ENCODE measurements around the gene AP2A2. TPM values are rescaled to one million over a fixed set of nuclear protein-coding genes. Genes with fewer than 3 reads are reported as not detected.

The AP2A2 gene
- total RNA-seq, 1 donor from 2014 or later: 48.5 TPM

DNA sequence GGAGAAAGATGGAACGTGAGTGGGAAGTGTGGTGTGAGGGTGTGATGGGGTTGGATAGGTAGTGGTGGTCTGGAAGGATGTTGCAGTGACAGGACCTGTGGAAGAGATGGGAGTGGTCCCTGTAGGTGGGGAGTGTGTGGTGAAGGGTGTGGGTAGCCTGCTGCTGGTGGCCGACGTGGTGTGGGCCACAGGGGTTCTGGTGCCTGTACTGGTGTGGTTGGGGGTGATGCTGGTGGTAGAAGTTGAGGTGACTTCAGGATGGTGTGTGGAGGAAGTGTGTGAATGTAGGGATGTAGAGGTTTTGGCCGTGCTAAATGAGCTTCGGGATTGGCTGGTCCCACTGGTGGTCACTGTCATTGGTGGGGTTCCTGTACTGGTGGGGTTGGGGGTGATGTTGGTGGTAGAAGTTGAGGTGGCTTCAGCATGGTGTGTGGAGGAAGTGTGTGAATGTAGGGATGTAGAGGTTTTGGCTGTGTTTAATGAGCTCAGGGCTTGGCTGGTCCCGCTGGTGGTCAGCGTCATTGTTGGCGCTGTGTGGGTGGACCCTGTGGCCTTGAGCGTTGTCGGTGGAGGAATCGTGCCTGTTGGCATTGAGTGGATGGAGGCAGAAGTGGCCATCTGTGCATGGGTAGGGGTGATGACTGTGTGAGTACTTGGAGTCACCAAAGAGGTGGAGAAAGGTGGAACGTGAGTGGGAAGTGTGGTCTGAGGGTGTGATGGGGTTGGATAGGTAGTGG, 91.8 kb downstream of the AP2A2 start:
- TF ChIP-seq, protein P1, sequence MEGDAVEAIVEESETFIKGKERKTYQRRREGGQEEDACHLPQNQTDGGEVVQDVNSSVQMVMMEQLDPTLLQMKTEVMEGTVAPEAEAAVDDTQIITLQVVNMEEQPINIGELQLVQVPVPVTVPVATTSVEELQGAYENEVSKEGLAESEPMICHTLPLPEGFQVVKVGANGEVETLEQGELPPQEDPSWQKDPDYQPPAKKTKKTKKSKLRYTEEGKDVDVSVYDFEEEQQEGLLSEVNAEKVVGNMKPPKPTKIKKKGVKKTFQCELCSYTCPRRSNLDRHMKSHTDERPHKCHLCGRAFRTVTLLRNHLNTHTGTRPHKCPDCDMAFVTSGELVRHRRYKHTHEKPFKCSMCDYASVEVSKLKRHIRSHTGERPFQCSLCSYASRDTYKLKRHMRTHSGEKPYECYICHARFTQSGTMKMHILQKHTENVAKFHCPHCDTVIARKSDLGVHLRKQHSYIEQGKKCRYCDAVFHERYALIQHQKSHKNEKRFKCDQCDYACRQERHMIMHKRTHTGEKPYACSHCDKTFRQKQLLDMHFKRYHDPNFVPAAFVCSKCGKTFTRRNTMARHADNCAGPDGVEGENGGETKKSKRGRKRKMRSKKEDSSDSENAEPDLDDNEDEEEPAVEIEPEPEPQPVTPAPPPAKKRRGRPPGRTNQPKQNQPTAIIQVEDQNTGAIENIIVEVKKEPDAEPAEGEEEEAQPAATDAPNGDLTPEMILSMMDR (conservative IDR thresholded peaks at IDR 0.05; ENCODE audit: low read depth, low read length): no peak
- DNase-seq (ENCODE audit: low read depth): no peak
- no peak overlapping the region for H3K4me3 ChIP-seq (ENCODE audit: low read depth, low read length)

DNA sequence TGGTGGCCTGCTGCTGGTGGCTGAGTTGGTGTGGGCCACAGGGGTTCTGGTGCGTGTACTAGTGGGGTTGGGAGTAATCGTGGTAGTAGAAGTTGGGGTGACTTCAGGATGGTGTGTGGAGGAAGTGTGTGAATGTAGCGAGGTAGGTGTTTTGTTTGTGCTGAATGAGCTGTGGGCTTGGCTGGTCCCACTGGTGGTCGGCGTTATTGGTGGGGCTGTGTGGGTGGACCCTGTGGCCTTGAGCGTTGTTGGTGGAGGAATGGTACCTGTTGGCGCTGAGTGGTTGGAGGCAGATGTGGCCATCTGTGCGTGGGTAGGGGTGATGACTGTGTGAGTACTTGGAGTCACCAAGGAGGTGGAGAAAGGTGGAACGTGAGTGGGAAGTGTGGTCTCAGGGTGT, 92.4 kb downstream of the AP2A2 start:
- no peak overlapping the region for H3K4me3 ChIP-seq (ENCODE audit: low read depth, low read length)

DNA sequence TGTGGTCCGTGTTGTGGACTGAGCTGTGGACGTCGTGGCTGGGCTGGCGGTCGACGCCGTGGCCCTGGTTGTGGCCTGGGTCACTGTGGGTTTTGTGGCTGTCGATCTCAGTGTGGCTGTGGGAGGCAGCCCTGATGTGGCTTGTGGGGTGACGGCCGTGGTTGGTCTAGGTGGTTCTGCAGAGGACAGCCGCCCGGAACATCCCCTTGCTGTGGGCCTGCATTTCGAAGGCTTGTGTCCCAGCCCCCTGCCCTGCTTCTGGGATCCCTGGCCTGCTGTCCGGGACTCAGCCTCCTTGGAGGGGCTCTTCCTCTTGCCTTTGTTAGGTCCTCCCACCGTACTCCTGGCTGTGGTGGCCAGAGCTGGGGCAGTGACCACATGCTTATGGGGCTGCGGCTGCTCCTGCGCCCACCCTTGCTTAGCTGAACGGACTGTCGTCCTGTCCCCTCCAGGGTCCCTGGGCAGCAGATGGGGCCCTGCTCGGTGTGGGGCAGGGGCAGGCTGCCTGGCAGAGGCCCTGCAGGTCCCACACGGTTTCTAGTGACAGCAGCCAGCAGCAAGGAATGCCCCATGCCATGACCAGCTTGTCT, 93.7 kb downstream of the AP2A2 start:
- H3K4me3 ChIP-seq (ENCODE audit: low read depth, low read length): no peak overlapping the region
- no peak for DNase-seq (ENCODE audit: low read depth)
- TF ChIP-seq, protein P1 (conservative IDR thresholded peaks at IDR 0.05; ENCODE audit: low read depth, low read length): no peak

More for the DNA sequence above, 92.4 kb downstream of the AP2A2 start:
- no peak for DNase-seq (ENCODE audit: low read depth)
- TF ChIP-seq, protein P1 (conservative IDR thresholded peaks at IDR 0.05; ENCODE audit: low read depth, low read length): no peak

DNA sequence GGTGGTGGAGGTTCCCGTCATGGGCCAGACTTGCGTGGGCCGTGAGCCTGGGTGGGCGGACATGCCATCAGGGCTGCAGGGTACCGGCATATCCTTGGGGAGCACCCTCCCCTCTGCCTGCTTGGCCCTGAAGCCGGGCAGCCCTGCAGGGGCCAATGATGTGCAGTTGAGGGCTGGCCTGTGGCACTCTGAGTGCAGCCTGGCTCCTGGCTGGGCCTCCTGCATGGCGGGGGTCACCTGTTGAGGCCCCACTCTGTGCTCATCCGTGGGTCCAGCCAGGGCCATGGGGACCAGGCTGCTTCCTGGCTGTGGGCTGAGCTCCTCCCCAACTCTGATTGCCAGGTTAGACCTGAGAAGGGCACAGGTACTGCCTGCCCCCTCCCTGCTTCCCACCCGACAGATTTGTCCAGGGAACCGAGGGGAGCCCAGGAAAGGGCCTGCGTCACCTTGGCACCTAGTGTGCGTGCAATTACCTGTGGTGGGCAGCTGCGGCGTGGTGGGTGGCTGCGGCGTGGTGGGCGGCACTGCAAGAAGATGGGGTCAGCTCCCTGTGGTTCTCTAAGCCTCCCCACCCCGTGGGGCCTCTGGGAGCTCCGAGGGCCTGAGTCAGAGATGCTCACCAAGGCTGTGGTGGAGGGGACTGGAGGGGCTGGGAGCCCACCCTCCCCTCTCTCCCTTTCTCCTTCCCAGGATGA, 94.7 kb downstream of the AP2A2 start:
- TF ChIP-seq, protein P1 (conservative IDR thresholded peaks at IDR 0.05; ENCODE audit: low read depth, low read length): no peak

DNA sequence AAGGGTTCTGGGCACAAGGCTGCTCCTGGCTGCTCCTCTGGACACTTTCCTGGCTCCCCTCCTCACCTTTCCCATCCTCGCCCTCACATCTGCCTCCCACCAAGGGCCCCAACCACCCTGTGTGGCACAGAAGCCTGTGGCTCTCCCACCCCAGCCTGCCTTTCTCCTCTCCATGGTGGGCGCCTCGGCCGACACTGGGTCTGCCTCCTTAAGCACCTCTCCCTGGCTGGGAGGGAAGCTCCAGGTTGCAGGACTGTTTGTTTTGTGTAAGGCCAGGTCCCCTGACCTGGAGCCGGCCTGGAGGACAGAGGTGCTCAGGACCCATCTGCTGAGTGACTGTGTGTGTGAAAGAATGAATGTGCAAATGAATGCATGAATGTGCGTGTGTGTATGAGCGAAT, 96.7 kb downstream of the AP2A2 start:
- TF ChIP-seq, protein P1 (conservative IDR thresholded peaks at IDR 0.05; ENCODE audit: low read depth, low read length): no peak

More for the DNA sequence above, 94.7 kb downstream of the AP2A2 start:
- no peak overlapping the region for H3K4me3 ChIP-seq (ENCODE audit: low read depth, low read length)
- DNase-seq (ENCODE audit: low read depth): no peak

GRCh38 chr11:1022908-1023810, 97.5 kb downstream of the AP2A2 start:
- no peak for DNase-seq (ENCODE audit: low read depth)

More for the DNA sequence above, 96.7 kb downstream of the AP2A2 start:
- H3K4me3 ChIP-seq (ENCODE audit: low read depth, low read length): no peak overlapping the region
- no peak for DNase-seq (ENCODE audit: low read depth)

More at GRCh38 chr11:1022908-1023810, 97.5 kb downstream of the AP2A2 start:
- H3K4me3 ChIP-seq (ENCODE audit: low read depth, low read length): no peak overlapping the region
- TF ChIP-seq, protein P1 (conservative IDR thresholded peaks at IDR 0.05; ENCODE audit: low read depth, low read length): no peak

Measured in epithelial cell of proximal tubule (primary cell).